ENCODE measurements around the gene HCFC1. TPM values are rescaled to one million over a fixed set of nuclear protein-coding genes. Genes with fewer than 3 reads are reported as not detected.

The HCFC1 gene
- polyA plus RNA-seq, 2 of the 4 experiments (the other 2 are of a cell fraction): 4.4 to 33.3 TPM

GRCh38 chrX:153999359-154000037, 27.9 kb upstream of the HCFC1 start (continued):
- TF ChIP-seq PBX3 (IDR thresholded peaks at IDR 0.05): no peak
- no peak for TF ChIP-seq HMGXB4 (CRISPR knock-in tag; IDR thresholded peaks at IDR 0.05; ENCODE audit: borderline replicate concordance)
- TF ChIP-seq RCOR1 (IDR thresholded peaks at IDR 0.05; ENCODE audit: low read depth, low read length): no peak
- no peak for TF ChIP-seq FOSB (CRISPR knock-in tag; IDR thresholded peaks at IDR 0.05)
- no peak for TF ChIP-seq HEYL (CRISPR knock-in tag; IDR thresholded peaks at IDR 0.05)
- TF ChIP-seq E2F6 (IDR thresholded peaks at IDR 0.05; ENCODE audit: borderline replicate concordance, low read depth): no peak

- Histone ChIP-seq H3K27ac (no peak overlapping the region), H3K4me1 (no peaks in the 10 kb centered on the region), H3K4me3 (no peak overlapping the region), H3K9me3 (no peaks in the 10 kb centered on the region), H3K4me2 (no peak overlapping the region)
- POLR2A ChIA-PET: interaction anchor here (0.9 kb wide), 1 partner anchor 9 kb away, joined by 3 read pairs; no protein-coding TSS in a partner anchor
- 97% methylated on average over 8 of the region's 8 CpGs for WGBS (ENCODE audit: missing lambda C conversion rate)
- no peak for TF ChIP-seq ZFP36 (IDR thresholded peaks at IDR 0.05; ENCODE audit: borderline replicate concordance, partially characterized antibody)
- TF ChIP-seq MYC (IDR thresholded peaks at IDR 0.05; ENCODE audit: borderline replicate concordance, low read length): no peak
- no peak for TF ChIP-seq TP53 (CRISPR knock-in tag; IDR thresholded peaks at IDR 0.05)
- TF ChIP-seq MAZ (IDR thresholded peaks at IDR 0.05; ENCODE audit: borderline replicate concordance, low read depth, low read length): no peak
- TF ChIP-seq ZNF302 (CRISPR knock-in tag; IDR thresholded peaks at IDR 0.05): no peak
- TF ChIP-seq CHD4 (IDR thresholded peaks at IDR 0.05; ENCODE audit: borderline replicate concordance): no peak
- no peak for TF ChIP-seq POLR2AphosphoS2 (conservative IDR thresholded peaks at IDR 0.05; ENCODE audit: low read length)
- TF ChIP-seq, protein P1, sequence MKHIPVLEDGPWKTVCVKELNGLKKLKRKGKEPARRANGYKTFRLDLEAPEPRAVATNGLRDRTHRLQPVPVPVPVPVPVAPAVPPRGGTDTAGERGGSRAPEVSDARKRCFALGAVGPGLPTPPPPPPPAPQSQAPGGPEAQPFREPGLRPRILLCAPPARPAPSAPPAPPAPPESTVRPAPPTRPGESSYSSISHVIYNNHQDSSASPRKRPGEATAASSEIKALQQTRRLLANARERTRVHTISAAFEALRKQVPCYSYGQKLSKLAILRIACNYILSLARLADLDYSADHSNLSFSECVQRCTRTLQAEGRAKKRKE (CRISPR knock-in tag; IDR thresholded peaks at IDR 0.05; ENCODE audit: low read depth): no peak
- no peak for TF ChIP-seq KDM1A (IDR thresholded peaks at IDR 0.05; ENCODE audit: low read depth)
- no peak for TF ChIP-seq PHF8 (IDR thresholded peaks at IDR 0.05; ENCODE audit: borderline replicate concordance, low read depth)
- no peak for TF ChIP-seq FOSL2 (IDR thresholded peaks at IDR 0.05)
- no peak for TF ChIP-seq FOSL2 (CRISPR knock-in tag; IDR thresholded peaks at IDR 0.05)
- no peak for TF ChIP-seq NFE2L2 (conservative IDR thresholded peaks at IDR 0.05; ENCODE audit: low read length)
- TF ChIP-seq, protein P2, sequence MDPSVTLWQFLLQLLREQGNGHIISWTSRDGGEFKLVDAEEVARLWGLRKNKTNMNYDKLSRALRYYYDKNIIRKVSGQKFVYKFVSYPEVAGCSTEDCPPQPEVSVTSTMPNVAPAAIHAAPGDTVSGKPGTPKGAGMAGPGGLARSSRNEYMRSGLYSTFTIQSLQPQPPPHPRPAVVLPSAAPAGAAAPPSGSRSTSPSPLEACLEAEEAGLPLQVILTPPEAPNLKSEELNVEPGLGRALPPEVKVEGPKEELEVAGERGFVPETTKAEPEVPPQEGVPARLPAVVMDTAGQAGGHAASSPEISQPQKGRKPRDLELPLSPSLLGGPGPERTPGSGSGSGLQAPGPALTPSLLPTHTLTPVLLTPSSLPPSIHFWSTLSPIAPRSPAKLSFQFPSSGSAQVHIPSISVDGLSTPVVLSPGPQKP (IDR thresholded peaks at IDR 0.05; ENCODE audit: low read depth, low read length): no peak
- no peak for TF ChIP-seq BHLHE40 (IDR thresholded peaks at IDR 0.05; ENCODE audit: low read depth, low read length)
- no peak for TF ChIP-seq POLR2A (IDR thresholded peaks at IDR 0.05; ENCODE audit: low read length)
- TF ChIP-seq USF2 (IDR thresholded peaks at IDR 0.05): no peak
- no peak for TF ChIP-seq KDM5A (IDR thresholded peaks at IDR 0.05)
- TF ChIP-seq REST (IDR thresholded peaks at IDR 0.05): no peak
- no peak for TF ChIP-seq RFX5 (IDR thresholded peaks at IDR 0.05)
- no peak for TF ChIP-seq ZSCAN20 (CRISPR knock-in tag; IDR thresholded peaks at IDR 0.05)
- no peak for ATAC-seq
- no peak for DNase-seq (ENCODE audit: low read depth in 1 of 2, low spot score in 1 of 2)
- FAIRE-seq: no peak
- CTCF ChIA-PET: interaction anchor here (1.1 to 1.4 kb wide), 2 partner anchors 17 to 19 kb away, joined by 4 to 5 read pairs; no protein-coding TSS in a partner anchor
Measured at GRCh38 chrX:153995504-153995903, 23.9 kb upstream of the HCFC1 start.

Data from A549 (cell line).